Prostate gland (tissue), 2 donors: ENCODE data around the gene SH2D6. TPM values are rescaled to one million over a fixed set of nuclear protein-coding genes. Genes with fewer than 3 reads are reported as not detected.
A peak's percentile ranks its signal among the peaks of the same experiment; 100 is the strongest.

ENCODE experiments used
- DNase-seq: peaks from one replicate; pipeline ENCODE4 v3.0.0-alpha.2; 2019; ENCODE audit warnings: low spot score
- H3K27ac ChIP-seq, 2 donors: fragments of 200-600 bp; sonication (generic); 2 replicates each; pipeline ENCODE4 v1.5.1; 2017 to 2019
- H3K27me3 ChIP-seq: fragments of 200-600 bp; sonication (generic); replicated peaks from 2 replicates; pipeline ENCODE4 v1.5.1; 2019; ENCODE audit not compliant: insufficient read depth
- H3K36me3 ChIP-seq, 2 donors: fragments of 200-600 bp; sonication (generic); 1 replicate in 1 of 2; 2 replicates in 1 of 2; pipeline versions ENCODE4 v1.5.1 to v1.8.1; 2017 to 2019
- H3K4me1 ChIP-seq: fragments of 200-600 bp; sonication (generic); replicated peaks from 2 replicates; pipeline ENCODE4 v1.5.1; 2019
- H3K4me3 ChIP-seq, 2 donors: fragments of 200-600 bp; sonication (generic); 2 replicates each; pipeline ENCODE4 v1.5.1; 2017 to 2019
- H3K9me3 ChIP-seq: fragments of 200-600 bp; sonication (generic); 2 replicates; pipeline ENCODE4 v1.5.1; 2017
- CTCF ChIP-seq, 4 experiments: fragments of 200-600 bp in 2 of 4; fragments of 450-650 bp in 2 of 4; sonication (generic) in 2 of 4; IDR thresholded peaks; 1 replicate in 3 of 4; 2 replicates in 1 of 4; pipeline ENCODE4 v1.5.1; 2016 to 2019; ENCODE audit warnings: antibody characterized with exemption in 4 of 4, mild to moderate bottlenecking in 2 of 4, moderate library complexity in 2 of 4
- POLR2A ChIP-seq: fragments of 450-650 bp; IDR thresholded peaks from one replicate; pipeline ENCODE4 v1.6.1; 2016; ENCODE audit warnings: antibody characterized with exemption, mild to moderate bottlenecking
- POLR2AphosphoS5 ChIP-seq: sonication (generic); formaldehyde crosslinking; IDR thresholded peaks from one replicate; pipeline ENCODE4 v1.6.1; 2017; ENCODE audit warnings: antibody characterized with exemption
- WGBS: methylation state at CpG from one replicate; pipeline ENCODE4 v1.1.5; 2018; 5-methylcytosine and 5-hydroxymethylcytosine counted together
- intact Hi-C: fragments of 100-400 bp; cut with DNase I; formaldehyde crosslinking; loops from one replicate; pipeline ENCODE4 v1.14.2; 2022
- total RNA-seq, 2 donors: library from RNA; depleted of rRNA; stranded (reverse); fragments of >200 nt; gene quantifications; one replicate each; pipeline ENCODE4 v1.1.0, GENCODE V29; 2016

Gene SH2D6
- total RNA-seq, 2 donors from 2014 or later = 0.23 to 1.8 TPM

- intact Hi-C loops = no loop called here
- H3K27me3 ChIP-seq = no peaks in the 10 kb centered on the region
- H3K36me3 ChIP-seq = no peaks in the 10 kb centered on the region
- TF ChIP-seq CTCF (IDR thresholded peaks at IDR 0.05) (no peak), POLR2A (no peak), POLR2AphosphoS5 (no peak)
- H3K9me3 ChIP-seq = no peaks in the 10 kb centered on the region
- H3K4me1 ChIP-seq = peaks cover 4% of the 10 kb centered on the region
- WGBS = 93% methylated on average over 16 of the region's 16 CpGs
- H3K27ac ChIP-seq = peak overlapping the region; percentile 90 to 93
- no peak overlapping the region for H3K4me3 ChIP-seq
- DNase-seq = no peak
These were observed 17.7 kb downstream of the SH2D6 start for GRCh38 chr2:85435981-85436835.

- Histone ChIP-seq H3K27me3 (no peaks in the 10 kb centered on the region), H3K36me3 (no peaks in the 10 kb centered on the region), H3K9me3 (no peaks in the 10 kb centered on the region), H3K4me3 (peak overlapping the region in 1 of 2 donors; percentile 47), H3K27ac (peak overlapping the region; percentile 90 to 93), H3K4me1 (peaks cover 4% of the 10 kb centered on the region)
- 58% methylated on average over 10 of the region's 10 CpGs for WGBS
- TF ChIP-seq POLR2A = no peak
- no peak for TF ChIP-seq POLR2AphosphoS5
- TF ChIP-seq CTCF (IDR thresholded peaks at IDR 0.05) = no peak
- intact Hi-C loops = loop anchor here (1.0 kb wide), 1 partner anchor 102 kb away; the partner anchor contains the start of gene MAT2A
- DNase-seq = no peak
These were observed 18.4 kb downstream of the SH2D6 start for GRCh38 chr2:85436836-85437487.

- no peak for TF ChIP-seq CTCF (IDR thresholded peaks at IDR 0.05)
- peak; percentile 53 for TF ChIP-seq POLR2AphosphoS5
- TF ChIP-seq POLR2A = peak; percentile 81
- peak overlapping the region; percentile 90 to 93 for H3K27ac ChIP-seq
- 4% methylated on average over 42 of the region's 64 CpGs for WGBS
- H3K36me3 ChIP-seq = no peaks in the 10 kb centered on the region
- no peaks in the 10 kb centered on the region for H3K9me3 ChIP-seq
- H3K27me3 ChIP-seq = no peaks in the 10 kb centered on the region
- H3K4me1 ChIP-seq = peaks cover 4% of the 10 kb centered on the region
- H3K4me3 ChIP-seq = peak overlapping the region; percentile 32 to 47
- intact Hi-C loops = loop anchor here (1.0 kb wide), 1 partner anchor 102 kb away; the partner anchor contains the start of gene MAT2A
- peak; percentile 78 for DNase-seq
These were observed 19.1 kb downstream of the SH2D6 start for GRCh38 chr2:85437488-85438200.

- no peak for DNase-seq
- Histone ChIP-seq H3K4me3 (peak overlapping the region; percentile 32 to 47), H3K9me3 (no peaks in the 10 kb centered on the region), H3K4me1 (peaks cover 4% of the 10 kb centered on the region), H3K36me3 (no peaks in the 10 kb centered on the region), H3K27ac (peak overlapping the region; percentile 90 to 93), H3K27me3 (no peaks in the 10 kb centered on the region)
- WGBS = 36% methylated on average over 19 of the region's 19 CpGs
- intact Hi-C loops = no loop called here
- TF ChIP-seq POLR2A (no peak), CTCF (IDR thresholded peaks at IDR 0.05) (no peak), POLR2AphosphoS5 (no peak)
These were observed 19.9 kb downstream of the SH2D6 start for GRCh38 chr2:85438201-85439024.
